ENCODE data around the gene DENND10.
"Not testable (repeated sequence)": the region's sequence is repeated elsewhere in the genome, so short reads cannot be mapped to it uniquely, and the experiment has no call there.

DENND10 gene

GRCh38 chr10:119135513-119135881 is 31.6 kb downstream of the DENND10 start:
- Mint-ChIP-seq H3K4me3 (no peak overlapping the region), H3K27me3 (no peaks in the 10 kb centered on the region), H3K36me3 (ENCODE audit: low read depth) (peaks cover 38% of the 10 kb centered on the region), H3K27ac (peak overlapping the region; percentile 46), H3K4me1 (peaks cover 52% of the 10 kb centered on the region), H3K9me3 (no peaks in the 10 kb centered on the region)
- no peak for ATAC-seq
- DNase-seq: no peak

- DNase-seq: no peak
- H3K4me3 Mint-ChIP-seq: no peak overlapping the region
- no peak overlapping the region for H3K27ac Mint-ChIP-seq
- peaks cover 46% of the 10 kb centered on the region for H3K4me1 Mint-ChIP-seq
- H3K36me3 Mint-ChIP-seq (ENCODE audit: low read depth): peaks cover 36% of the 10 kb centered on the region
- no peak for ATAC-seq
- H3K27me3 Mint-ChIP-seq: no peaks in the 10 kb centered on the region
- no peaks in the 10 kb centered on the region for H3K9me3 Mint-ChIP-seq
Observed at GRCh38 chr10:119136084-119136483, 32.2 kb downstream of the DENND10 start.

GRCh38 chr10:119137878-119138277 is 34.0 kb downstream of the DENND10 start:
- peaks cover 28% of the 10 kb centered on the region for H3K4me1 Mint-ChIP-seq

GRCh38 chr10:119138346-119139306 is 34.7 kb downstream of the DENND10 start:
- H3K4me1 Mint-ChIP-seq: peaks cover 22% of the 10 kb centered on the region
- no peaks in the 10 kb centered on the region for H3K27me3 Mint-ChIP-seq
- no peak overlapping the region for H3K4me3 Mint-ChIP-seq
- DNase-seq: no peak
- H3K27ac Mint-ChIP-seq: no peak overlapping the region
- ATAC-seq: no peak
- no peaks in the 10 kb centered on the region for H3K9me3 Mint-ChIP-seq
- H3K36me3 Mint-ChIP-seq (ENCODE audit: low read depth): peaks cover 27% of the 10 kb centered on the region

More at GRCh38 chr10:119137878-119138277, 34.0 kb downstream of the DENND10 start:
- peaks cover 29% of the 10 kb centered on the region for H3K36me3 Mint-ChIP-seq (ENCODE audit: low read depth)
- not testable (repeated sequence) for H3K4me3 Mint-ChIP-seq, H3K9me3 Mint-ChIP-seq, H3K27me3 Mint-ChIP-seq, DNase-seq, ATAC-seq, H3K27ac Mint-ChIP-seq

GRCh38 chr10:119139464-119140067 is 35.7 kb downstream of the DENND10 start:
- no peaks in the 10 kb centered on the region for H3K9me3 Mint-ChIP-seq
- peak; percentile 41 for DNase-seq
- H3K27me3 Mint-ChIP-seq: no peaks in the 10 kb centered on the region

GRCh38 chr10:119140603-119141245 is 36.8 kb downstream of the DENND10 start:
- no peak for DNase-seq
- Mint-ChIP-seq H3K36me3 (ENCODE audit: low read depth) (peaks cover 24% of the 10 kb centered on the region), H3K27me3 (no peaks in the 10 kb centered on the region), H3K27ac (no peak overlapping the region), H3K4me1 (peaks cover 5% of the 10 kb centered on the region), H3K9me3 (no peaks in the 10 kb centered on the region), H3K4me3 (no peak overlapping the region)
- no peak for ATAC-seq

More at GRCh38 chr10:119139464-119140067, 35.7 kb downstream of the DENND10 start:
- Mint-ChIP-seq H3K27ac (peak overlapping the region; percentile 14), H3K36me3 (ENCODE audit: low read depth) (peaks cover 28% of the 10 kb centered on the region), H3K4me3 (no peak overlapping the region), H3K4me1 (peaks cover 13% of the 10 kb centered on the region)
- peak; percentile 75 for ATAC-seq

GRCh38 chr10:119143657-119144056 is 39.7 kb downstream of the DENND10 start:
- Mint-ChIP-seq H3K36me3 (ENCODE audit: low read depth) (peaks cover 25% of the 10 kb centered on the region), H3K4me1 (peaks cover 4% of the 10 kb centered on the region), H3K9me3 (no peaks in the 10 kb centered on the region), H3K27me3 (no peaks in the 10 kb centered on the region), H3K27ac (no peak overlapping the region), H3K4me3 (no peak overlapping the region)
- DNase-seq: no peak
- no peak for ATAC-seq

GRCh38 chr10:119149157-119149556 is 45.2 kb downstream of the DENND10 start:
- no peak for DNase-seq
- Mint-ChIP-seq H3K4me3 (no peak overlapping the region), H3K9me3 (no peaks in the 10 kb centered on the region), H3K27me3 (no peaks in the 10 kb centered on the region), H3K4me1 (no peaks in the 10 kb centered on the region), H3K27ac (no peak overlapping the region), H3K36me3 (ENCODE audit: low read depth) (peaks cover 22% of the 10 kb centered on the region)
- no peak for ATAC-seq

- H3K9me3 Mint-ChIP-seq: no peaks in the 10 kb centered on the region
- peaks cover 27% of the 10 kb centered on the region for H3K36me3 Mint-ChIP-seq (ENCODE audit: low read depth)
- H3K4me1 Mint-ChIP-seq: no peaks in the 10 kb centered on the region
- no peak overlapping the region for H3K27ac Mint-ChIP-seq
- no peak for DNase-seq
- H3K27me3 Mint-ChIP-seq: no peaks in the 10 kb centered on the region
- ATAC-seq: no peak
- no peak overlapping the region for H3K4me3 Mint-ChIP-seq
Observed at GRCh38 chr10:119149729-119150128, 45.8 kb downstream of the DENND10 start.

- H3K27me3 Mint-ChIP-seq, ATAC-seq, H3K9me3 Mint-ChIP-seq, H3K4me1 Mint-ChIP-seq, H3K27ac Mint-ChIP-seq, DNase-seq, H3K4me3 Mint-ChIP-seq: not testable (repeated sequence)
- H3K36me3 Mint-ChIP-seq (ENCODE audit: low read depth): peaks cover 40% of the 10 kb centered on the region
Observed at GRCh38 chr10:119151601-119152000, 47.7 kb downstream of the DENND10 start.

GRCh38 chr10:119153041-119153440 is 49.1 kb downstream of the DENND10 start:
- no peak overlapping the region for H3K27ac Mint-ChIP-seq
- no peak overlapping the region for H3K4me3 Mint-ChIP-seq
- H3K4me1 Mint-ChIP-seq: no peaks in the 10 kb centered on the region
- H3K27me3 Mint-ChIP-seq: no peaks in the 10 kb centered on the region
- H3K9me3 Mint-ChIP-seq: no peaks in the 10 kb centered on the region
- ATAC-seq (no peak), DNase-seq (no peak)
- peaks cover 44% of the 10 kb centered on the region for H3K36me3 Mint-ChIP-seq (ENCODE audit: low read depth)

- DNase-seq (no peak), ATAC-seq (no peak)
- H3K27me3 Mint-ChIP-seq: no peaks in the 10 kb centered on the region
- no peak overlapping the region for H3K4me3 Mint-ChIP-seq
- H3K36me3 Mint-ChIP-seq (ENCODE audit: low read depth): peaks cover 47% of the 10 kb centered on the region
- no peaks in the 10 kb centered on the region for H3K4me1 Mint-ChIP-seq
- H3K9me3 Mint-ChIP-seq: no peaks in the 10 kb centered on the region
- no peak overlapping the region for H3K27ac Mint-ChIP-seq
Observed at GRCh38 chr10:119153661-119154060, 49.7 kb downstream of the DENND10 start.

- H3K27me3 Mint-ChIP-seq: no peaks in the 10 kb centered on the region
- DNase-seq (no peak), ATAC-seq (no peak)
- no peak overlapping the region for H3K4me3 Mint-ChIP-seq
- peaks cover 21% of the 10 kb centered on the region for H3K4me1 Mint-ChIP-seq
- peaks cover 58% of the 10 kb centered on the region for H3K36me3 Mint-ChIP-seq (ENCODE audit: low read depth)
- no peaks in the 10 kb centered on the region for H3K9me3 Mint-ChIP-seq
- no peak overlapping the region for H3K27ac Mint-ChIP-seq
Observed at GRCh38 chr10:119159332-119159731, 55.4 kb downstream of the DENND10 start.

GRCh38 chr10:119161680-119162451 is 58.0 kb downstream of the DENND10 start:
- H3K27ac Mint-ChIP-seq: peak overlapping the region; percentile 57
- no peaks in the 10 kb centered on the region for H3K9me3 Mint-ChIP-seq
- no peaks in the 10 kb centered on the region for H3K27me3 Mint-ChIP-seq
- H3K36me3 Mint-ChIP-seq (ENCODE audit: low read depth): peaks cover 42% of the 10 kb centered on the region
- no peak overlapping the region for H3K4me3 Mint-ChIP-seq
- H3K4me1 Mint-ChIP-seq: peaks cover 36% of the 10 kb centered on the region
- no peak for DNase-seq
- ATAC-seq: no peak
